Measurements from ENCODE around the gene INAFM1. TPM values are rescaled to one million over a fixed set of nuclear protein-coding genes. Genes with fewer than 3 reads are reported as not detected.

Gene INAFM1
- polyA plus RNA-seq, 1 of the 3 experiments (the other 2 are of a cell fraction), result 5.5 TPM

- H4K20me1 ChIP-seq (ENCODE audit: insufficient read depth), result no peaks in the 10 kb centered on the region
- H3K27me3 ChIP-seq (ENCODE audit: insufficient read depth), result peaks cover 24% of the 10 kb centered on the region
- no peaks in the 10 kb centered on the region for H3K36me3 ChIP-seq (replicated peaks in 1 of 2; ENCODE audit: control insufficient read depth in 1 of 2, insufficient read depth in 2 of 2, low read length in 1 of 2)
- WGBS (ENCODE audit: low lambda C conversion rate), result 53% methylated on average over 8 of the region's 8 CpGs
- no peak overlapping the region for H3K27ac ChIP-seq (ENCODE audit: low read depth in 2 of 2, low read length in 1 of 2)
- H3K9me3 ChIP-seq, result no peaks in the 10 kb centered on the region
- POLR2A ChIA-PET, result no interaction called here
- no peaks in the 10 kb centered on the region for H3K9me2 ChIP-seq
- peaks cover 0 to 4% of the 10 kb centered on the region in 2 experiments; a peak in 2 of 4 replicates for H3K4me1 ChIP-seq (ENCODE audit: control insufficient read depth in 1 of 2, insufficient read depth in 2 of 2, low read depth in 1 of 2, low read length in 1 of 2)
- no peak overlapping the region for H2AFZ ChIP-seq (ENCODE audit: low read depth)
- H3K9ac ChIP-seq, result no peak overlapping the region
- CTCF ChIA-PET, result interaction anchor here (0.8 to 3.2 kb wide), 4 partner anchors 13 to 127 kb away, joined by 3 to 19 read pairs (median 6); partner anchors contain the start of gene DHX34
- H3K79me2 ChIP-seq (ENCODE audit: insufficient read depth), result no peaks in the 10 kb centered on the region
- DNase-seq, result no peak
- no peak overlapping the region for H3K4me2 ChIP-seq
- H3F3A ChIP-seq (replicated peaks; ENCODE audit: insufficient read depth), result peaks cover 13% of the 10 kb centered on the region
- no peak for TF ChIP-seq TAF1 (IDR thresholded peaks at IDR 0.05; ENCODE audit: borderline replicate concordance, low read depth, low read length)
- no peak for TF ChIP-seq NRF1 (IDR thresholded peaks at IDR 0.05; ENCODE audit: low read depth, low read length)
- no peak for TF ChIP-seq YY1 (IDR thresholded peaks at IDR 0.05; ENCODE audit: low read depth)
- TF ChIP-seq, protein P1, sequence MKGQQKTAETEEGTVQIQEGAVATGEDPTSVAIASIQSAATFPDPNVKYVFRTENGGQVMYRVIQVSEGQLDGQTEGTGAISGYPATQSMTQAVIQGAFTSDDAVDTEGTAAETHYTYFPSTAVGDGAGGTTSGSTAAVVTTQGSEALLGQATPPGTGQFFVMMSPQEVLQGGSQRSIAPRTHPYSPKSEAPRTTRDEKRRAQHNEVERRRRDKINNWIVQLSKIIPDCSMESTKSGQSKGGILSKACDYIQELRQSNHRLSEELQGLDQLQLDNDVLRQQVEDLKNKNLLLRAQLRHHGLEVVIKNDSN (IDR thresholded peaks at IDR 0.05; ENCODE audit: borderline replicate concordance, low read depth), result no peak
- no peak for TF ChIP-seq EP300 (IDR thresholded peaks at IDR 0.05; ENCODE audit: borderline replicate concordance in 1 of 2, low read depth in 1 of 2, low read length in 1 of 2)
- no peak for TF ChIP-seq POLR2AphosphoS5 (IDR thresholded peaks at IDR 0.05; ENCODE audit: low read depth, low read length)
- TF ChIP-seq FOXJ3 (CRISPR knock-in tag; IDR thresholded peaks at IDR 0.05), result no peak
- no peak for TF ChIP-seq EZH2phosphoT487 (IDR thresholded peaks at IDR 0.05; ENCODE audit: borderline replicate concordance, low read depth)
- TF ChIP-seq SIN3A (IDR thresholded peaks at IDR 0.05; ENCODE audit: borderline replicate concordance, low read depth, low read length), result no peak
- TF ChIP-seq TCF12 (IDR thresholded peaks at IDR 0.05), result no peak
- TF ChIP-seq, protein P2, sequence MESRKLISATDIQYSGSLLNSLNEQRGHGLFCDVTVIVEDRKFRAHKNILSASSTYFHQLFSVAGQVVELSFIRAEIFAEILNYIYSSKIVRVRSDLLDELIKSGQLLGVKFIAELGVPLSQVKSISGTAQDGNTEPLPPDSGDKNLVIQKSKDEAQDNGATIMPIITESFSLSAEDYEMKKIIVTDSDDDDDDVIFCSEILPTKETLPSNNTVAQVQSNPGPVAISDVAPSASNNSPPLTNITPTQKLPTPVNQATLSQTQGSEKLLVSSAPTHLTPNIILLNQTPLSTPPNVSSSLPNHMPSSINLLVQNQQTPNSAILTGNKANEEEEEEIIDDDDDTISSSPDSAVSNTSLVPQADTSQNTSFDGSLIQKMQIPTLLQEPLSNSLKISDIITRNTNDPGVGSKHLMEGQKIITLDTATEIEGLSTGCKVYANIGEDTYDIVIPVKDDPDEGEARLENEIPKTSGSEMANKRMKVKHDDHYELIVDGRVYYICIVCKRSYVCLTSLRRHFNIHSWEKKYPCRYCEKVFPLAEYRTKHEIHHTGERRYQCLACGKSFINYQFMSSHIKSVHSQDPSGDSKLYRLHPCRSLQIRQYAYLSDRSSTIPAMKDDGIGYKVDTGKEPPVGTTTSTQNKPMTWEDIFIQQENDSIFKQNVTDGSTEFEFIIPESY (IDR thresholded peaks at IDR 0.05; ENCODE audit: borderline replicate concordance, low read depth), result no peak
- TF ChIP-seq TEAD4 (IDR thresholded peaks at IDR 0.05; ENCODE audit: borderline replicate concordance, insufficient read depth), result no peak
- TF ChIP-seq, protein P3, sequence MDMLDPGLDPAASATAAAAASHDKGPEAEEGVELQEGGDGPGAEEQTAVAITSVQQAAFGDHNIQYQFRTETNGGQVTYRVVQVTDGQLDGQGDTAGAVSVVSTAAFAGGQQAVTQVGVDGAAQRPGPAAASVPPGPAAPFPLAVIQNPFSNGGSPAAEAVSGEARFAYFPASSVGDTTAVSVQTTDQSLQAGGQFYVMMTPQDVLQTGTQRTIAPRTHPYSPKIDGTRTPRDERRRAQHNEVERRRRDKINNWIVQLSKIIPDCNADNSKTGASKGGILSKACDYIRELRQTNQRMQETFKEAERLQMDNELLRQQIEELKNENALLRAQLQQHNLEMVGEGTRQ (IDR thresholded peaks at IDR 0.05; ENCODE audit: borderline replicate concordance, low read depth, low read length), result no peak
- no peak for TF ChIP-seq CTCF (IDR thresholded peaks at IDR 0.05)
- no peak overlapping the region for H3K4me3 ChIP-seq (ENCODE audit: low read depth in 2 of 2, low read length in 1 of 2)
Measured at GRCh38 chr19:47309038-47309437, 34.4 kb downstream of the INAFM1 start.
